ENCODE data around the gene ACP3.

The ACP3 gene

GRCh38 chr3:132318451-132318850 is 1.2 kb downstream of the ACP3 start:
- H3K27me3 ChIP-seq (replicated peaks; ENCODE audit: insufficient read depth, low read length), result no peaks in the 10 kb centered on the region
- no peak for DNase-seq
- TF ChIP-seq CTCF (IDR thresholded peaks at IDR 0.05; ENCODE audit: low read length), result no peak
- TF ChIP-seq EZH2phosphoT487 (IDR thresholded peaks at IDR 0.05; ENCODE audit: low read length), result no peak
- no peak for TF ChIP-seq EZH2 (optimal IDR thresholded peaks at IDR 0.05; ENCODE audit: low read depth, low read length)
- H3K79me2 ChIP-seq (ENCODE audit: low read length), result no peaks in the 10 kb centered on the region
- H3K4me1 ChIP-seq (ENCODE audit: low read length), result no peaks in the 10 kb centered on the region
- no peak overlapping the region for H2AFZ ChIP-seq (ENCODE audit: low read length)
- no peaks in the 10 kb centered on the region for H3K36me3 ChIP-seq (replicated peaks; ENCODE audit: insufficient read depth, low read length)
- no peak overlapping the region for H3K4me3 ChIP-seq (ENCODE audit: low read length)
- H4K20me1 ChIP-seq (ENCODE audit: insufficient read depth, low read length), result no peaks in the 10 kb centered on the region
- H3F3A ChIP-seq (ENCODE audit: insufficient read depth, low read length), result no peaks in the 10 kb centered on the region
- H3K4me2 ChIP-seq (ENCODE audit: low read depth, low read length), result no peak overlapping the region
- no peaks in the 10 kb centered on the region for H3K9me2 ChIP-seq (replicated peaks; ENCODE audit: insufficient read depth, low read length)
- H3K27ac ChIP-seq (ENCODE audit: low read length), result no peak overlapping the region
- no peaks in the 10 kb centered on the region for H3K9me3 ChIP-seq (replicated peaks; ENCODE audit: insufficient read depth, low read length)
- H3K9ac ChIP-seq (ENCODE audit: low read length), result no peak overlapping the region

- Histone ChIP-seq H3K9me3 (replicated peaks; ENCODE audit: insufficient read depth, low read length) (no peaks in the 10 kb centered on the region), H4K20me1 (ENCODE audit: insufficient read depth, low read length) (no peaks in the 10 kb centered on the region), H3K36me3 (replicated peaks; ENCODE audit: insufficient read depth, low read length) (no peaks in the 10 kb centered on the region), H2AFZ (ENCODE audit: low read length) (no peak overlapping the region), H3K79me2 (ENCODE audit: low read length) (no peaks in the 10 kb centered on the region), H3F3A (ENCODE audit: insufficient read depth, low read length) (no peaks in the 10 kb centered on the region), H3K4me1 (ENCODE audit: low read length) (no peaks in the 10 kb centered on the region), H3K9ac (ENCODE audit: low read length) (no peak overlapping the region), H3K4me2 (ENCODE audit: low read depth, low read length) (no peak overlapping the region), H3K27ac (ENCODE audit: low read length) (no peak overlapping the region), H3K4me3 (ENCODE audit: low read length) (no peak overlapping the region), H3K27me3 (replicated peaks; ENCODE audit: insufficient read depth, low read length) (no peaks in the 10 kb centered on the region), H3K9me2 (replicated peaks; ENCODE audit: insufficient read depth, low read length) (no peaks in the 10 kb centered on the region)
- DNase-seq, result no peak
- TF ChIP-seq CTCF (IDR thresholded peaks at IDR 0.05; ENCODE audit: low read length) (no peak), EZH2 (optimal IDR thresholded peaks at IDR 0.05; ENCODE audit: low read depth, low read length) (no peak)
Observed at GRCh38 chr3:132321304-132321703, 4.1 kb downstream of the ACP3 start.

- TF ChIP-seq EZH2 (optimal IDR thresholded peaks at IDR 0.05; ENCODE audit: low read depth, low read length), result no peak
- TF ChIP-seq EZH2phosphoT487 (IDR thresholded peaks at IDR 0.05; ENCODE audit: low read length), result no peak
- TF ChIP-seq CTCF (IDR thresholded peaks at IDR 0.05; ENCODE audit: low read length), result no peak
- Histone ChIP-seq H3K9me3 (replicated peaks; ENCODE audit: insufficient read depth, low read length) (no peaks in the 10 kb centered on the region), H3K79me2 (ENCODE audit: low read length) (no peaks in the 10 kb centered on the region), H3F3A (ENCODE audit: insufficient read depth, low read length) (no peaks in the 10 kb centered on the region), H3K4me2 (ENCODE audit: low read depth, low read length) (no peak overlapping the region), H3K9ac (ENCODE audit: low read length) (no peak overlapping the region), H3K9me2 (replicated peaks; ENCODE audit: insufficient read depth, low read length) (no peaks in the 10 kb centered on the region), H3K27ac (ENCODE audit: low read length) (no peak overlapping the region), H2AFZ (ENCODE audit: low read length) (no peak overlapping the region), H3K36me3 (replicated peaks; ENCODE audit: insufficient read depth, low read length) (no peaks in the 10 kb centered on the region), H3K27me3 (replicated peaks; ENCODE audit: insufficient read depth, low read length) (no peaks in the 10 kb centered on the region), H3K4me1 (ENCODE audit: low read length) (no peaks in the 10 kb centered on the region), H4K20me1 (ENCODE audit: insufficient read depth, low read length) (no peaks in the 10 kb centered on the region), H3K4me3 (ENCODE audit: low read length) (no peak overlapping the region)
- DNase-seq, result no peak
Observed at GRCh38 chr3:132325103-132325606, 7.9 kb downstream of the ACP3 start.

Data from MM.1S (cell line).